ENCODE results near the gene GCC2.

- TF ChIP-seq EP300 (conservative IDR thresholded peaks at IDR 0.05; ENCODE audit: poor library complexity, severe bottlenecking) (no peak), EZH2 (IDR thresholded peaks at IDR 0.05; ENCODE audit: borderline replicate concordance, insufficient read depth, low read length, poor library complexity, severe bottlenecking) (no peak), CTCF (IDR thresholded peaks at IDR 0.05; ENCODE audit: poor library complexity, severe bottlenecking) (no peak), MXI1 (conservative IDR thresholded peaks at IDR 0.05; ENCODE audit: poor library complexity, severe bottlenecking) (no peak), POLR2AphosphoS5 (IDR thresholded peaks at IDR 0.05) (no peak), RAD21 (conservative IDR thresholded peaks at IDR 0.05) (no peak)
These were observed 85.8 kb downstream of the GCC2 start for GRCh38 chr2:108534584-108535356.

All from neural cell (in vitro differentiated cells).